GM12891 (cell line): Measurements from ENCODE around the gene HDDC3.

Experiments
- POLR2A ChIP-seq: IDR thresholded peaks from 2 replicates; pipeline ENCODE4 v1.6.1; 2011; ENCODE audit warnings: low read depth, low read length, control low read depth
- POLR2AphosphoS5 ChIP-seq: IDR thresholded peaks from 2 replicates; pipeline ENCODE4 v1.6.1; 2011; ENCODE audit warnings: low read depth, low read length, control low read depth
- POU2F2 ChIP-seq: IDR thresholded peaks from 2 replicates; pipeline ENCODE4 v1.6.1; 2011; ENCODE audit warnings: low read depth, mild to moderate bottlenecking, control low read depth, low read length, moderate library complexity
- SPI1 ChIP-seq: IDR thresholded peaks from 2 replicates; pipeline ENCODE4 v1.6.1; 2011; ENCODE audit warnings: low read depth, low read length, control low read depth
- TAF1 ChIP-seq: IDR thresholded peaks from 2 replicates; pipeline ENCODE4 v1.6.1; 2011; ENCODE audit warnings: low read depth, low read length, control low read depth

DNA sequence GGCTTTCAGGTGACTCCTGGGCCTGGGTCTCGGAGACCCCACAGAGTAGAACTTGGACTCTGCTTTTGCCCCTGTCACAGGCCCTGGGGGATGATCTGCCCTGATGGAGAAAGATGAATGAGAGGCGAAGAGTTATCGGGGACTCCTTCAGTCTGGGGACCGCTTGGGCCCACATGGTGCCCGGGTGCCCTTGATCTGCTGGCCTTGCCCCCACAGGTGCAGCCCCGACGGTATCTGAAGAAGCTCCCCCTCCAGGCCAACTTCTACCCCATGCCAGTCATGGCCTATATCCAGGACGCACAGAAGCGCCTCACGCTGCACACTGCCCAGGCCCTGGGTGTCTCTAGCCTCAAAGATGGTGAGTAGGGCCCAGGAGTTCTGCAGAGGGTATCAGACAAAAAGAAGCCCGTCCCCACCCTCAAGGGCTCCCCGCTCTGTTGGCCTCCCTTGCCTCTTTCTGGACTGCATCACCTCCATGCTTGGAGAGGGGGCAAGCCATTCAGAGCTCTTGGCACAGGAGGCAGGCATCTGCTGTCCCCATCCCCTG lies 18.9 kb downstream of the HDDC3 start:
- TF ChIP-seq POLR2A (no peak), POLR2AphosphoS5 (no peak), SPI1 (no peak), TAF1 (no peak), POU2F2 (no peak)
